SK-N-SH (cell line): ENCODE measurements around the gene TBC1D21. TPM values are rescaled to one million over a fixed set of nuclear protein-coding genes. Genes with fewer than 3 reads are reported as not detected.

Experiments
- CTCF ChIA-PET: fragments of 300-600, 350-600 bp; formaldehyde crosslinking; extraction: SDS; loops from one replicate; lab custom pipeline; 2021; lab: Yijun Ruan, JAX
- POLR2A ChIA-PET: fragments of 350-600 bp; sonication (Branson Sonifier 250); formaldehyde crosslinking; extraction: SDS; loops from one replicate; lab custom pipeline; 2020; ENCODE audit warnings: antibody characterized with exemption, inconsistent platforms; lab: Yijun Ruan, JAX
- DNase-seq: peaks from one replicate; pipeline ENCODE4 v3.0.0; 2012
- H2AFZ ChIP-seq: fragments of 200-600 bp; sonication (generic); 2 replicates; pipeline ENCODE4 v1.8.1; 2016; ENCODE audit warnings: antibody characterized with exemption, mild to moderate bottlenecking, low read depth
- H3F3A ChIP-seq: fragments of 200-600 bp; sonication (generic); replicated peaks from 2 replicates; pipeline ENCODE3; 2016; ENCODE audit warnings: antibody characterized with exemption, mild to moderate bottlenecking; ENCODE audit not compliant: insufficient read depth
- H3K27ac ChIP-seq, 2 experiments: fragments of 200-500 bp in 1 of 2; fragments of 200-600 bp in 1 of 2; sonication (Bioruptor generic) in 1 of 2; sonication (generic), shearing (Covaris generic) in 1 of 2; 2 replicates each; pipeline versions ENCODE4 v1.5.1 to v1.6.1; 2014 to 2016; ENCODE audit warnings: low read depth in 2 of 2, inconsistent platforms in 1 of 2, low read length in 1 of 2, mild to moderate bottlenecking in 1 of 2, mixed read lengths in 1 of 2
- H3K27me3 ChIP-seq: fragments of 200-600 bp; sonication (generic), shearing (Covaris generic); 2 replicates; pipeline ENCODE4 v1.6.1; 2016; ENCODE audit warnings: mixed run types; ENCODE audit not compliant: insufficient read depth
- H3K36me3 ChIP-seq, 2 experiments: fragments of 200-500 bp in 1 of 2; fragments of 200-600 bp in 1 of 2; sonication (Bioruptor generic) in 1 of 2; sonication (generic) in 1 of 2; replicated peaks in 1 of 2; 2 replicates each; pipeline versions ENCODE3 to v1.5.1; 2014 to 2016; ENCODE audit warnings: low read length in 1 of 2, mild to moderate bottlenecking in 1 of 2; ENCODE audit not compliant: insufficient read depth in 2 of 2, control insufficient read depth in 1 of 2
- H3K4me1 ChIP-seq, 2 experiments: fragments of 200-500 bp in 1 of 2; fragments of 200-600 bp in 1 of 2; sonication (Bioruptor generic) in 1 of 2; sonication (generic), shearing (Covaris generic) in 1 of 2; 2 replicates each; pipeline versions ENCODE4 v1.5.1 to v1.6.1; 2014 to 2016; ENCODE audit warnings: low read depth in 1 of 2, low read length in 1 of 2, mixed run types in 1 of 2; ENCODE audit not compliant: insufficient read depth in 2 of 2, control insufficient read depth in 1 of 2
- H3K4me2 ChIP-seq: fragments of 200-600 bp; sonication (generic), shearing (Covaris generic); 2 replicates; pipeline ENCODE4 v1.6.1; 2017; ENCODE audit warnings: mixed run types
- H3K4me3 ChIP-seq, 2 experiments: fragments of 200-500 bp in 1 of 2; fragments of 200-600 bp in 1 of 2; sonication (Bioruptor generic) in 1 of 2; sonication (generic), shearing (Covaris generic) in 1 of 2; 2 replicates each; pipeline versions ENCODE4 v1.5.1 to v1.8.1; 2014 to 2016; ENCODE audit warnings: low read depth in 2 of 2, inconsistent platforms in 1 of 2, low read length in 1 of 2, mild to moderate bottlenecking in 1 of 2, mixed read lengths in 1 of 2, moderate library complexity in 1 of 2
- H3K79me2 ChIP-seq: fragments of 200-600 bp; sonication (generic); 2 replicates; pipeline ENCODE4 v1.8.1; 2017; ENCODE audit warnings: mild to moderate bottlenecking; ENCODE audit not compliant: insufficient read depth
- H3K9ac ChIP-seq: fragments of 200-600 bp; sonication (generic); 2 replicates; pipeline ENCODE4 v1.6.1; 2017; ENCODE audit warnings: mixed run types
- H3K9me2 ChIP-seq: fragments of 200-600 bp; sonication (generic); 2 replicates; pipeline ENCODE4 v1.6.1; 2017; ENCODE audit warnings: mixed run types
- H3K9me3 ChIP-seq: fragments of 200-600 bp; sonication (generic); 2 replicates; pipeline ENCODE4 v1.6.1; 2017; ENCODE audit warnings: mixed run types, mild to moderate bottlenecking, moderate library complexity
- H4K20me1 ChIP-seq: fragments of 200-600 bp; sonication (generic); 2 replicates; pipeline ENCODE4 v1.6.1; 2017; ENCODE audit warnings: mild to moderate bottlenecking, mixed run types; ENCODE audit not compliant: insufficient read depth
- EZH2phosphoT487 ChIP-seq: fragments of 200-600 bp; sonication (generic); IDR thresholded peaks from 2 replicates; pipeline ENCODE4 v1.6.1; 2017; ENCODE audit warnings: low read depth, mixed run types, mild to moderate bottlenecking, antibody characterized with exemption, moderate library complexity, borderline replicate concordance
- FOSL2 ChIP-seq: IDR thresholded peaks from 2 replicates; pipeline ENCODE4 v1.4.0; 2012; ENCODE audit warnings: low read depth, mild to moderate bottlenecking, moderate library complexity, borderline replicate concordance
- NFIC ChIP-seq: IDR thresholded peaks from 2 replicates; pipeline ENCODE4 v1.4.0; 2012; ENCODE audit warnings: borderline replicate concordance
- RXRA ChIP-seq: IDR thresholded peaks from 2 replicates; pipeline ENCODE4 v1.4.0; 2012; ENCODE audit warnings: low read depth, mild to moderate bottlenecking, borderline replicate concordance
- TEAD4 ChIP-seq: IDR thresholded peaks from 2 replicates; pipeline ENCODE4 v1.4.0; 2012; ENCODE audit warnings: mild to moderate bottlenecking, borderline replicate concordance; ENCODE audit not compliant: insufficient read depth
- WGBS: methylation state at CpG from one replicate; pipeline ENCODE4 v1.1.6; 2017; ENCODE audit warnings: low lambda C conversion rate; 5-methylcytosine and 5-hydroxymethylcytosine counted together
- polyA plus RNA-seq, 3 experiments: library from polyadenylated mRNA; depleted of rRNA; stranded (reverse); fragments of >200 nt; gene quantifications; 2 replicates each; pipeline ENCODE4 v1.2.3, GENCODE V29; 2012
- TF ChIP-seq, protein P1 (sequence below): IDR thresholded peaks from 2 replicates; pipeline ENCODE4 v1.4.0; 2012; ENCODE audit warnings: low read depth, borderline replicate concordance
- TF ChIP-seq, protein P2 (sequence below): IDR thresholded peaks from 2 replicates; pipeline ENCODE4; 2012
- TF ChIP-seq, protein P3 (sequence below): IDR thresholded peaks from 2 replicates; pipeline ENCODE4 v1.4.0; 2012; ENCODE audit warnings: low read depth
- TF ChIP-seq, protein P4 (sequence below): fragments of 200-600 bp; sonication (generic); IDR thresholded peaks from 2 replicates; pipeline ENCODE4 v1.6.1; 2017; ENCODE audit warnings: antibody characterized with exemption, mild to moderate bottlenecking, moderate library complexity
- TF ChIP-seq, protein P5 (sequence below): IDR thresholded peaks from 2 replicates; pipeline ENCODE4 v1.6.1; 2012; ENCODE audit warnings: mild to moderate bottlenecking, low read depth, low read length, moderate library complexity

Gene TBC1D21
- polyA plus RNA-seq, 1 of the 3 experiments (the other 2 are of a cell fraction): not detected

DNA sequence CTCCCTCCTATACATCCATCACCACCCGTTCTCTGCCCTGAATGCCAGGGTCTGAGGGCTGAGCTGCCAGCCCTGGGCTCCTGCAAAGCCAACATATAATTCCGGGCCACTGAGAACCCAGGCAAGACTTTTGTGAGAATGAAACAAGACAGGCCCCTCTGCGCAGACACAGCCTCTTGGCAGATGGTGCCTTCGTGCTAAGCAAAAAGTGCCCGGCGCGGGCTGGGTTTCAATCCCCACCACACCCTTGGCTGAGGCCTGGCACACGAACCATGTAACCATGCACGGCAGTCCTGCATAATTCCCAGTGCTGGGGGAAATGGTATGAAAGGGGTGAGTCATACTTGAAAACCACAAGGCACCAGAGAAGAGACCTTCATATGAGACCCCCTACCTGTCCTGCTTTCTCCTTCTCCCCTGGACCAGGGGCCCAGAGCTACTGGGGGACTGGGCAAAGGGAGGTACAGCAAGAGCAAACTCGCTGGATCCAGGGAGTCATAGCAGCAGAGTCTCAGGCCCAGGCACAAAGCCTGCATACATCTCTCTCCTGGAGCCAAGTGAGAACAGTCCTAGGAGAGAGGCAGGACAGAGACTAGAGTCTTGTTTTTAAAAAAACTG lies 26.8 kb downstream of the TBC1D21 start:
- Histone ChIP-seq H4K20me1 (no peaks in the 10 kb centered on the region), H3K79me2 (no peaks in the 10 kb centered on the region), H3K27ac (peak overlapping the region in 1 of 2 experiments; percentile 33; a peak in 2 of 4 replicates), H3K27me3 (no peaks in the 10 kb centered on the region), H2AFZ (no peak overlapping the region), H3K4me3 (no peak overlapping the region), H3K4me1 (peaks cover 19 to 28% of the 10 kb centered on the region in 2 experiments; a peak in 3 of 4 replicates), H3F3A (peaks cover 4% of the 10 kb centered on the region), H3K9me2 (no peaks in the 10 kb centered on the region), H3K36me3 (no peaks in the 10 kb centered on the region), H3K9me3 (no peaks in the 10 kb centered on the region), H3K4me2 (peak overlapping the region; percentile 58), H3K9ac (no peak overlapping the region)
- ChIA-PET POLR2A (no interaction called here), CTCF (interaction anchor here (0.7 to 13.4 kb wide), 9 partner anchors 11 to 264 kb away, joined by 3 to 148 read pairs (median 3); partner anchors contain the start of gene TBC1D21)
- 85% methylated on average over 9 of the region's 10 CpGs for WGBS
- no peak for DNase-seq
- TF ChIP-seq, protein P1, sequence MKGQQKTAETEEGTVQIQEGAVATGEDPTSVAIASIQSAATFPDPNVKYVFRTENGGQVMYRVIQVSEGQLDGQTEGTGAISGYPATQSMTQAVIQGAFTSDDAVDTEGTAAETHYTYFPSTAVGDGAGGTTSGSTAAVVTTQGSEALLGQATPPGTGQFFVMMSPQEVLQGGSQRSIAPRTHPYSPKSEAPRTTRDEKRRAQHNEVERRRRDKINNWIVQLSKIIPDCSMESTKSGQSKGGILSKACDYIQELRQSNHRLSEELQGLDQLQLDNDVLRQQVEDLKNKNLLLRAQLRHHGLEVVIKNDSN: no peak
- TF ChIP-seq RXRA (no peak), EZH2phosphoT487 (no peak), NFIC (0 out of 2 replicates have a peak, but pooled peaks have one; percentile 9), FOSL2 (peak; percentile 65), TEAD4 (no peak)
- TF ChIP-seq, protein P2, sequence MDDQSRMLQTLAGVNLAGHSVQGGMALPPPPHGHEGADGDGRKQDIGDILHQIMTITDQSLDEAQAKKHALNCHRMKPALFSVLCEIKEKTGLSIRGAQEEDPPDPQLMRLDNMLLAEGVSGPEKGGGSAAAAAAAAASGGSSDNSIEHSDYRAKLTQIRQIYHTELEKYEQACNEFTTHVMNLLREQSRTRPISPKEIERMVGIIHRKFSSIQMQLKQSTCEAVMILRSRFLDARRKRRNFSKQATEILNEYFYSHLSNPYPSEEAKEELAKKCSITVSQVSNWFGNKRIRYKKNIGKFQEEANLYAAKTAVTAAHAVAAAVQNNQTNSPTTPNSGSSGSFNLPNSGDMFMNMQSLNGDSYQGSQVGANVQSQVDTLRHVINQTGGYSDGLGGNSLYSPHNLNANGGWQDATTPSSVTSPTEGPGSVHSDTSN: 0 out of 2 replicates have a peak, but pooled peaks have one; percentile 7
- TF ChIP-seq, protein P3, sequence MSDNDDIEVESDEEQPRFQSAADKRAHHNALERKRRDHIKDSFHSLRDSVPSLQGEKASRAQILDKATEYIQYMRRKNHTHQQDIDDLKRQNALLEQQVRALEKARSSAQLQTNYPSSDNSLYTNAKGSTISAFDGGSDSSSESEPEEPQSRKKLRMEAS: 0 out of 2 replicates have a peak, but pooled peaks have one; percentile 34
- TF ChIP-seq, protein P4, sequence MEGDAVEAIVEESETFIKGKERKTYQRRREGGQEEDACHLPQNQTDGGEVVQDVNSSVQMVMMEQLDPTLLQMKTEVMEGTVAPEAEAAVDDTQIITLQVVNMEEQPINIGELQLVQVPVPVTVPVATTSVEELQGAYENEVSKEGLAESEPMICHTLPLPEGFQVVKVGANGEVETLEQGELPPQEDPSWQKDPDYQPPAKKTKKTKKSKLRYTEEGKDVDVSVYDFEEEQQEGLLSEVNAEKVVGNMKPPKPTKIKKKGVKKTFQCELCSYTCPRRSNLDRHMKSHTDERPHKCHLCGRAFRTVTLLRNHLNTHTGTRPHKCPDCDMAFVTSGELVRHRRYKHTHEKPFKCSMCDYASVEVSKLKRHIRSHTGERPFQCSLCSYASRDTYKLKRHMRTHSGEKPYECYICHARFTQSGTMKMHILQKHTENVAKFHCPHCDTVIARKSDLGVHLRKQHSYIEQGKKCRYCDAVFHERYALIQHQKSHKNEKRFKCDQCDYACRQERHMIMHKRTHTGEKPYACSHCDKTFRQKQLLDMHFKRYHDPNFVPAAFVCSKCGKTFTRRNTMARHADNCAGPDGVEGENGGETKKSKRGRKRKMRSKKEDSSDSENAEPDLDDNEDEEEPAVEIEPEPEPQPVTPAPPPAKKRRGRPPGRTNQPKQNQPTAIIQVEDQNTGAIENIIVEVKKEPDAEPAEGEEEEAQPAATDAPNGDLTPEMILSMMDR: no peak
- TF ChIP-seq, protein P5, sequence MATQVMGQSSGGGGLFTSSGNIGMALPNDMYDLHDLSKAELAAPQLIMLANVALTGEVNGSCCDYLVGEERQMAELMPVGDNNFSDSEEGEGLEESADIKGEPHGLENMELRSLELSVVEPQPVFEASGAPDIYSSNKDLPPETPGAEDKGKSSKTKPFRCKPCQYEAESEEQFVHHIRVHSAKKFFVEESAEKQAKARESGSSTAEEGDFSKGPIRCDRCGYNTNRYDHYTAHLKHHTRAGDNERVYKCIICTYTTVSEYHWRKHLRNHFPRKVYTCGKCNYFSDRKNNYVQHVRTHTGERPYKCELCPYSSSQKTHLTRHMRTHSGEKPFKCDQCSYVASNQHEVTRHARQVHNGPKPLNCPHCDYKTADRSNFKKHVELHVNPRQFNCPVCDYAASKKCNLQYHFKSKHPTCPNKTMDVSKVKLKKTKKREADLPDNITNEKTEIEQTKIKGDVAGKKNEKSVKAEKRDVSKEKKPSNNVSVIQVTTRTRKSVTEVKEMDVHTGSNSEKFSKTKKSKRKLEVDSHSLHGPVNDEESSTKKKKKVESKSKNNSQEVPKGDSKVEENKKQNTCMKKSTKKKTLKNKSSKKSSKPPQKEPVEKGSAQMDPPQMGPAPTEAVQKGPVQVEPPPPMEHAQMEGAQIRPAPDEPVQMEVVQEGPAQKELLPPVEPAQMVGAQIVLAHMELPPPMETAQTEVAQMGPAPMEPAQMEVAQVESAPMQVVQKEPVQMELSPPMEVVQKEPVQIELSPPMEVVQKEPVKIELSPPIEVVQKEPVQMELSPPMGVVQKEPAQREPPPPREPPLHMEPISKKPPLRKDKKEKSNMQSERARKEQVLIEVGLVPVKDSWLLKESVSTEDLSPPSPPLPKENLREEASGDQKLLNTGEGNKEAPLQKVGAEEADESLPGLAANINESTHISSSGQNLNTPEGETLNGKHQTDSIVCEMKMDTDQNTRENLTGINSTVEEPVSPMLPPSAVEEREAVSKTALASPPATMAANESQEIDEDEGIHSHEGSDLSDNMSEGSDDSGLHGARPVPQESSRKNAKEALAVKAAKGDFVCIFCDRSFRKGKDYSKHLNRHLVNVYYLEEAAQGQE: no peak
